LNCaP clone FGC (cell line): ENCODE data around the gene CAMK2A.

Experiments used
- DNase-seq: peaks from one replicate; pipeline ENCODE4 v3.0.0-alpha.2; 2011; ENCODE audit warnings: low read depth
- H3K4me3 ChIP-seq: 2 replicates; pipeline ENCODE4 v1.5.1; 2011; ENCODE audit warnings: mild to moderate bottlenecking, low read depth, low read length, control low read depth
- TF ChIP-seq, protein P1 (sequence below): IDR thresholded peaks from 2 replicates; pipeline ENCODE4 v1.5.1; 2012; ENCODE audit warnings: mild to moderate bottlenecking; ENCODE audit not compliant: control insufficient read depth, insufficient read depth; ENCODE audit errors: extremely low read depth

Gene CAMK2A

DNA sequence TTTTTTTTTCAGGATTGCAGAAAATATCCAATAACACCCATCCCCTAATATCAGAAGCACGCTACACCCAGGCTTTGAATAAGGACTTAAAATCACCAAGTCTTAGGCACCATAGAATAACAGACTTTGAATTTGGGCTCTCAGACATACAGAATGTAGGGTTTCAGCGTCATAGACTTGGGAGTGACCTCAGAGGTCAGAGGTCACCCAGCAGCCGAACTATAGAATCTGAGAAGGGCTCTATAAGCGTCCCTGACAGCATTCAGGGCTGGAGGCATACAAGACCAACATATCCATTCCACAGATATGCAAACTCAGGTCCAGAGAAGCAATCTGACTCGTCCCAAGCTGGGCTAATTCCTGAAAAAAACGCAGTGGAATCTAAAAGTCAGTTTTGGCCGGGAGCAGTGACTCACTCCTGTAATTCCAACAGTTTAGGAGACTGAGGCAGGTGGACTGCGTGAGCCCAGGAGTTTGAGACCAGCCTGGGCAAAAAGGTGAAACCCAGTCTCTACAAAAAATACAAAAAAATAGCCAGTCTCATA is 65.0 kb downstream of the CAMK2A start:
- no peak for DNase-seq
- TF ChIP-seq, protein P1, sequence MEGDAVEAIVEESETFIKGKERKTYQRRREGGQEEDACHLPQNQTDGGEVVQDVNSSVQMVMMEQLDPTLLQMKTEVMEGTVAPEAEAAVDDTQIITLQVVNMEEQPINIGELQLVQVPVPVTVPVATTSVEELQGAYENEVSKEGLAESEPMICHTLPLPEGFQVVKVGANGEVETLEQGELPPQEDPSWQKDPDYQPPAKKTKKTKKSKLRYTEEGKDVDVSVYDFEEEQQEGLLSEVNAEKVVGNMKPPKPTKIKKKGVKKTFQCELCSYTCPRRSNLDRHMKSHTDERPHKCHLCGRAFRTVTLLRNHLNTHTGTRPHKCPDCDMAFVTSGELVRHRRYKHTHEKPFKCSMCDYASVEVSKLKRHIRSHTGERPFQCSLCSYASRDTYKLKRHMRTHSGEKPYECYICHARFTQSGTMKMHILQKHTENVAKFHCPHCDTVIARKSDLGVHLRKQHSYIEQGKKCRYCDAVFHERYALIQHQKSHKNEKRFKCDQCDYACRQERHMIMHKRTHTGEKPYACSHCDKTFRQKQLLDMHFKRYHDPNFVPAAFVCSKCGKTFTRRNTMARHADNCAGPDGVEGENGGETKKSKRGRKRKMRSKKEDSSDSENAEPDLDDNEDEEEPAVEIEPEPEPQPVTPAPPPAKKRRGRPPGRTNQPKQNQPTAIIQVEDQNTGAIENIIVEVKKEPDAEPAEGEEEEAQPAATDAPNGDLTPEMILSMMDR: no peak
- no peak overlapping the region for H3K4me3 ChIP-seq

DNA sequence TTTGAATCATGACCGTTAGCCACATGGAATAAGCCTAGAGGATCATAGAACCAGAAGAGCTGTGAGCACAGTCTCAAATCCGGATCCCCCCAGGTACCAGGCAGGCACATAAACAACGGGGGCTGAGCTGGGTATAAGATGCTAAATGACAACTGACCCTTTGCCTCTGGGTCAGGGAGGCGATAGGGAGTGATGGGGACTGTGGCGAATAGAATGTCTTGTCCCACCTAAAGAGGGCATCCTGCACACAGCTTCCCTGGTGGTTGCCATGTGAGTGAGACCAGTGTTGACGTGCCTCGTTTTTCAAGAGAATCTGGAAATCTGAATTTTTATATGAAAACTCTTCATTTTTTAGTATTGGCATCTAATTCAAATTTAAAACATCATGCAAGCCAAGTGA is 66.1 kb downstream of the CAMK2A start:
- TF ChIP-seq, protein P1: no peak
- no peak for DNase-seq
- no peak overlapping the region for H3K4me3 ChIP-seq

DNA sequence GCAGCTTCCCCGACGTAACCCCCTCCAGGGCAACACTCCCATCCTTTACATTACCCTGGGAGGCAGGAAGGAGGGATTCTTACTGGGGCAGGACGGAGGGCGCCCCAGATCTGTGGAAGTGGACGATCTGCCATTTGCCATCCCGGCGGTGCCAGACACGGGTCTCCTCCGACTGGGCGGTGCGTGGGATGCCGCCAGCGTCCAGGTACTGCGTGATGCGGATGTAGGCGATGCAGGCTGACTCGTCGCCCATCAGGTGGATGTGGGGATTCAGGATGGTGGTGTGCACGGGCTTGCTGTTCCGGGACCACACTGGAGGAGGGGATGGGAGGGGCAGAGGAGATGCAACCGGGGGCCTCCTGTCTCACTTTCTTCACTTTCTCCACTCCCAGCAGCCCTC is 66.7 kb downstream of the CAMK2A start:
- TF ChIP-seq, protein P1: no peak
- no peak overlapping the region for H3K4me3 ChIP-seq
- DNase-seq: no peak

DNA sequence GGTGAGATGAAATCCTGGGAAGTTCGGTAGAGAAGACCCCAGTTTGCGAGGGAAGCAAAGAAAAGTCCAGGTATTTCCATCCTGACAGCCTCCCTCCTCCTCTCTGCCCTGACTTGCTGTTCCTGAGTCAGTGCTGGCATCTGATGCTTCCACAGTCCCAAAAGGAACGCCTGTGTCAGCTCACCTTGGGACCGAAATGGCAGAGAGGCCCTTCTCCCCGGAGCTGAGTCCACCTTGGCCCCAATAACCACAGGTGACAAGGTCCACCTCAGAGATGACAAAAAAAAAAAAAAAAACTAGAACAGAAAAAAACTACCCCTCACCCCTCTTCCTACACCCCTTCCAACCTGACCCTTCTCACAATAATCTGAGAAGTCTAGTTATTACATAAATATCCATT is 68.1 kb downstream of the CAMK2A start:
- no peak overlapping the region for H3K4me3 ChIP-seq
- no peak for DNase-seq

DNA sequence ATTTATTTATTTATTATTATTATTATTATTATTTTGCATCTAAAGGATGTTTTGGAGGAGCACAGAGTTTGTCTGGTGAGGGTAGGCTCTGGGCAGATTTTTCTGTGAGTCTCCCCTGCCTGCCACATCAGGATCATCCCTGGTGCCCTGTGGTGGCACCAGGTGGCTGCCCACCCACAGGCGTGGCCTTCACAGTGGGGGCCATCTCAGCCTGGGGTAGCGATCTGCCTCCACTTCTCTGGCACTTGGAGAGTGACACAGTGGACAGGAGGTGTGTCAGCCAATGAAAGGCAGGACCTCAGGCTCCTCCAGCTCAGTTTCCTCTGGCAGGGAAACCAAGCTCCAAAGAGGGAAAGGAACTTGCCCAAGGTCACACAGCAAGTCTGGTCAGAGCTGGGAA is 69.7 kb downstream of the CAMK2A start:
- no peak for DNase-seq
- H3K4me3 ChIP-seq: no peak overlapping the region
- TF ChIP-seq, protein P1: no peak

More for the DNA sequence above, 68.1 kb downstream of the CAMK2A start:
- TF ChIP-seq, protein P1: no peak

DNA sequence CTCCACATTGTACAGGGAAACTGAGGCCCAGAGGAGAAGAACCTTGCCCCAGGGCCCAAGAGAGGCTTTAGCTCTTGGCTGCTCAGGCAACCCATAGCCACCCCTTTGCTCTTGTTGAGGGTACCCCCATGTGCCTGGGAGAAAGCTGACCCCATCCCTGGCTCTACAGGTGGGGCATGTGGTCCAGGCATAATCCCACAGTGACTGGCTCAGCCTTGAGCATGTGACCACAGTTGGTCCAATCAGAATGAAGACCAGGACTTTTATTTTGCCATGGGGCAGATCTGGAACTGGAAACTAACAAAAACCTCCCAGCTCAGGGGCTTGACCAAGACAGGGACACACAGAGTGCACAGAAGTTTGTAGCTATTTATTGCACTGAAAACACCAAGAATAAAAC is 70.4 kb downstream of the CAMK2A start:
- TF ChIP-seq, protein P1: no peak
- no peak overlapping the region for H3K4me3 ChIP-seq
- no peak for DNase-seq

DNA sequence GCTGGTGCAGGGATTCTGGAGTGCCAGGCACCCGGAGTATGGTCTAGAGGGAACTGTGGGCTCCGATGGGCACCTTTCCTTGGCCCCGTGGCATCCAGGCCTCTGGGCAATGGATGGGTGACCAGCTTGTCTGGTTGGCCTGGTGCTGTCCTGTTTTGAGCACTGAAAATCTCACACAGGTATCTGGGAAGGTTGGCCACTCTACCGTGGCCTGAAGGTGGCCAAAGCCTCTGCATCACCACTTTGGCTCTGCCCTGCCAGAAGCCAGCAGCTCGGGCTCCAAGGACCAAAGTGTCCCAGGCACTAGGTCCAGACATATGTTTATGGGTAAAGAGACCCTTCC is 70.9 kb downstream of the CAMK2A start:
- no peak for DNase-seq
- no peak overlapping the region for H3K4me3 ChIP-seq
- TF ChIP-seq, protein P1: no peak
